Left ventricle myocardium inferior (tissue), 1 donor: ENCODE data around the gene CSTA. TPM values are rescaled to one million over a fixed set of nuclear protein-coding genes. Genes with fewer than 3 reads are reported as not detected.
A peak's percentile ranks its signal among the peaks of the same experiment; 100 is the strongest.

Source experiments
- DNase-seq: peaks from one replicate; pipeline ENCODE4 v3.0.0-alpha.2; 2020
- H3K27ac ChIP-seq: fragments of 200-600 bp; replicated peaks from 2 replicates; pipeline ENCODE4 v1.8.0; 2021
- H3K27me3 ChIP-seq: fragments of 200-600 bp; 2 replicates; pipeline ENCODE4 v1.8.0; 2021; ENCODE audit warnings: low read depth
- H3K36me3 ChIP-seq: fragments of 200-600 bp; 2 replicates; pipeline ENCODE4 v1.8.0; 2021
- H3K4me1 ChIP-seq: fragments of 200-600 bp; 2 replicates; pipeline ENCODE4 v1.8.0; 2021
- H3K4me3 ChIP-seq: fragments of 200-600 bp; 2 replicates; pipeline ENCODE4 v1.8.0; 2021; ENCODE audit warnings: mild to moderate bottlenecking, moderate library complexity
- H3K9me3 ChIP-seq: fragments of 200-600 bp; replicated peaks from 2 replicates; pipeline ENCODE4 v1.8.0; 2021
- CTCF ChIP-seq: fragments of 200-600 bp; IDR thresholded peaks from 2 replicates; pipeline ENCODE4 v1.8.0; 2021; ENCODE audit warnings: antibody characterized with exemption, mild to moderate bottlenecking, borderline replicate concordance
- intact Hi-C: fragments of 100-400 bp; cut with micrococcal nuclease; formaldehyde crosslinking; loops from one replicate; pipeline ENCODE4 v1.11.0; 2022
- total RNA-seq: library from RNA; stranded (reverse); fragmentation: NEBNext Ultra II Directional; extraction: Animal tissue kit (Norgen Biotek cat#: 25700); gene quantifications from one replicate; pipeline ENCODE4 v1.2.1, GENCODE V29; 2021
- donor health status: DM: no; HTN: yes; CAD: no; lungs with severe emphysema.

CSTA gene
- total RNA-seq, 1 donor from 2014 or later: 0.74 TPM

GRCh38 chr3:122389197-122389596 is 64.1 kb downstream of the CSTA start:
- no peak overlapping the region for H3K4me3 ChIP-seq
- no peak overlapping the region for H3K27ac ChIP-seq
- TF ChIP-seq CTCF: no peak
- intact Hi-C loops: no loop called here
- H3K9me3 ChIP-seq: no peaks in the 10 kb centered on the region
- DNase-seq: no peak
- peaks cover 14% of the 10 kb centered on the region for H3K36me3 ChIP-seq
- H3K27me3 ChIP-seq: no peaks in the 10 kb centered on the region
- H3K4me1 ChIP-seq: peaks cover 70% of the 10 kb centered on the region

GRCh38 chr3:122389892-122390291 is 64.8 kb downstream of the CSTA start:
- Histone ChIP-seq H3K36me3 (peaks cover 14% of the 10 kb centered on the region), H3K4me3 (no peak overlapping the region), H3K27me3 (no peaks in the 10 kb centered on the region), H3K9me3 (no peaks in the 10 kb centered on the region), H3K27ac (peak overlapping the region; percentile 66), H3K4me1 (peaks cover 63% of the 10 kb centered on the region)
- intact Hi-C loops: loop anchor here (5.0 to 10.0 kb wide), 2 partner anchors 115 to 287 kb away; no protein-coding TSS in a partner anchor
- no peak for TF ChIP-seq CTCF
- no peak for DNase-seq

GRCh38 chr3:122390665-122391064 is 65.6 kb downstream of the CSTA start:
- Histone ChIP-seq H3K36me3 (peaks cover 14% of the 10 kb centered on the region), H3K27me3 (no peaks in the 10 kb centered on the region), H3K4me3 (no peak overlapping the region), H3K4me1 (peaks cover 59% of the 10 kb centered on the region), H3K9me3 (no peaks in the 10 kb centered on the region), H3K27ac (peak overlapping the region; percentile 66)
- intact Hi-C loops: loop anchor here (5.0 to 10.0 kb wide), 2 partner anchors 114 to 287 kb away; no protein-coding TSS in a partner anchor
- DNase-seq: no peak
- no peak for TF ChIP-seq CTCF

Other genes with a start within 250 kb of the CSTA start
- gene CASR, start 141.6 kb upstream of the CSTA start, total RNA-seq: not detected
- 32.7 TPM for gene MIX23, start 58.0 kb downstream of the CSTA start, total RNA-seq
- gene FAM162A, start 58.9 kb downstream of the CSTA start, total RNA-seq: 141 TPM
- gene WDR5B, start 90.8 kb downstream of the CSTA start, total RNA-seq: 3.3 TPM
- 64.9 TPM for gene KPNA1, start 189.7 kb downstream of the CSTA start, total RNA-seq
- 12.6 TPM for gene PARP9, start 239.1 kb downstream of the CSTA start, total RNA-seq
- gene DTX3L, start 239.1 kb downstream of the CSTA start, total RNA-seq: 13.6 TPM